ENCODE data around the gene HERC2.
"Not testable (repeated sequence)": the region's sequence is repeated elsewhere in the genome, so short reads cannot be mapped to it uniquely, and the experiment has no call there.

The HERC2 gene, protein sequence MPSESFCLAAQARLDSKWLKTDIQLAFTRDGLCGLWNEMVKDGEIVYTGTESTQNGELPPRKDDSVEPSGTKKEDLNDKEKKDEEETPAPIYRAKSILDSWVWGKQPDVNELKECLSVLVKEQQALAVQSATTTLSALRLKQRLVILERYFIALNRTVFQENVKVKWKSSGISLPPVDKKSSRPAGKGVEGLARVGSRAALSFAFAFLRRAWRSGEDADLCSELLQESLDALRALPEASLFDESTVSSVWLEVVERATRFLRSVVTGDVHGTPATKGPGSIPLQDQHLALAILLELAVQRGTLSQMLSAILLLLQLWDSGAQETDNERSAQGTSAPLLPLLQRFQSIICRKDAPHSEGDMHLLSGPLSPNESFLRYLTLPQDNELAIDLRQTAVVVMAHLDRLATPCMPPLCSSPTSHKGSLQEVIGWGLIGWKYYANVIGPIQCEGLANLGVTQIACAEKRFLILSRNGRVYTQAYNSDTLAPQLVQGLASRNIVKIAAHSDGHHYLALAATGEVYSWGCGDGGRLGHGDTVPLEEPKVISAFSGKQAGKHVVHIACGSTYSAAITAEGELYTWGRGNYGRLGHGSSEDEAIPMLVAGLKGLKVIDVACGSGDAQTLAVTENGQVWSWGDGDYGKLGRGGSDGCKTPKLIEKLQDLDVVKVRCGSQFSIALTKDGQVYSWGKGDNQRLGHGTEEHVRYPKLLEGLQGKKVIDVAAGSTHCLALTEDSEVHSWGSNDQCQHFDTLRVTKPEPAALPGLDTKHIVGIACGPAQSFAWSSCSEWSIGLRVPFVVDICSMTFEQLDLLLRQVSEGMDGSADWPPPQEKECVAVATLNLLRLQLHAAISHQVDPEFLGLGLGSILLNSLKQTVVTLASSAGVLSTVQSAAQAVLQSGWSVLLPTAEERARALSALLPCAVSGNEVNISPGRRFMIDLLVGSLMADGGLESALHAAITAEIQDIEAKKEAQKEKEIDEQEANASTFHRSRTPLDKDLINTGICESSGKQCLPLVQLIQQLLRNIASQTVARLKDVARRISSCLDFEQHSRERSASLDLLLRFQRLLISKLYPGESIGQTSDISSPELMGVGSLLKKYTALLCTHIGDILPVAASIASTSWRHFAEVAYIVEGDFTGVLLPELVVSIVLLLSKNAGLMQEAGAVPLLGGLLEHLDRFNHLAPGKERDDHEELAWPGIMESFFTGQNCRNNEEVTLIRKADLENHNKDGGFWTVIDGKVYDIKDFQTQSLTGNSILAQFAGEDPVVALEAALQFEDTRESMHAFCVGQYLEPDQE (N-terminal part only)

DNA sequence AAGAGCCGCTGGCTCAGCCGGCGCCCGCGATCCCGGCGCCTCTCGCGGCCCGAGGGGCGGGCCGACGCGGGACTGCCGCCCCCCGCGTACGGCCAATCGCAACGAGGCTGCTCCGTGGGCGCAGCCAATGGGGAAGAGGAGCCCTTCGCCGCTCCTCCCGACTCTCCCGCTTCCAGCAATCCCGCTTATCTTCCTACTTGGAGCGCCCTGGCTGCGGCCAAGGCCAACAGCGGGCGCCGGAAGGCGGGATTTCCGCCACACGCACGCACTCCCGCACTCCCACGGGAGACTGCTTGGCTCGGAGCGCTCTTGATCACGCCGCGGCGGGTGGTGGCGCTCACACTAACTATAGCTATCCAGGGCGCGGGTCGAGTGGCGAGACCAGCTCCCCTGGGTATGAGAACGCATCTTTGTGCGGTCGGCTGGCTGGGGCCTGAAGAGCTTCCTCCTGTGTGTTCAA, at the start of gene HERC2:
TSS of gene HERC2 (minus strand) at position 51 of the 460 bp plus-strand sequence. CDS start 746 bp downstream, outside the sequence.
- DNase-seq (ENCODE audit: extremely low read depth, low read depth): not testable (repeated sequence)
- H3K4me3 ChIP-seq (replicated peaks; ENCODE audit: low read depth, low read length): peak within 1 kb of the TSS; percentile 42

DNA sequence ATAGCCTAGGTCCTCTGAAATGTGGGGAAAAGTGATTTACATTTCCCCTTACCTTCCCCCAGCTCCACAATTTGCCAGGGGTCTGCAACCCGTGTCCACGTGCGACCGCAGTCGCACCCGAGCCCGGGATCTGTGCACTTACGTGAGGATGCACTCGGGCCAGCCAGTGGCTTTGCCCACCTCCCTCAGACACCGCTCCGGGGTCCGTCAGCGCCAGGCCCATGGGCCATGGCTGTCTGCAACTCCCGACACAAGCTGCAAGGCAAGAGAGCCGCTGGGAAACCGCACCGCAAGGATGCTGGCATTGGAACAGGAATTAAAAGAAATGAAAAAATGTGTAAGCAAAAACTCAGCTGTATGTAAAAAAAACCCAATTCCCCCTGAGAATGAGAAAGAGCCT, 43.5 kb upstream of the HERC2 start:
- not testable (repeated sequence) for DNase-seq (ENCODE audit: extremely low read depth, low read depth)

DNA sequence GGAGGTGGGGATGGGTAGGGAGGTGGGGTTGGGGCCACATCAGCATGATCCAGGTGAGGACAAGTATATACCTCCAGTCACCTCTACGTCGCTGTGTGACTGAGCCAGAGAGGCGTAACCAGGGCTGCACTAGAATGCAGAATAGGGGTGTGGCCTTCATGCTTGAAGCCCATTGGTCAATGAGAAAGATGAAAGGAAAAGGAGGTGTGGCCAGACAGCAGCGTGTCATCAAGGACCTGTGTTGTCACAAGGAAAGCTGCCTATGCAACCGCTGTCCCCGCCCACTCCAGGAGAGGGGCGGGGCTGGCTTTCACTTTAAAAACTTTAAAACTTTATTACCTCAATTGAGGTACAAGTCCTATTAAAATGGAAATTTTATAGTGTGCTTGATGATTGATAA, 36.0 kb upstream of the HERC2 start, which contains the start of gene GOLGA6L24:
TSS of gene GOLGA6L24 (minus strand) at position 101 of the 400 bp plus-strand sequence. CDS start at position 40, 61 bp downstream.
- DNase-seq (ENCODE audit: extremely low read depth, low read depth): not testable (repeated sequence)

More for the DNA sequence above, 43.5 kb upstream of the HERC2 start:
- H3K4me3 ChIP-seq (replicated peaks; ENCODE audit: low read depth, low read length): not testable (repeated sequence)

DNA sequence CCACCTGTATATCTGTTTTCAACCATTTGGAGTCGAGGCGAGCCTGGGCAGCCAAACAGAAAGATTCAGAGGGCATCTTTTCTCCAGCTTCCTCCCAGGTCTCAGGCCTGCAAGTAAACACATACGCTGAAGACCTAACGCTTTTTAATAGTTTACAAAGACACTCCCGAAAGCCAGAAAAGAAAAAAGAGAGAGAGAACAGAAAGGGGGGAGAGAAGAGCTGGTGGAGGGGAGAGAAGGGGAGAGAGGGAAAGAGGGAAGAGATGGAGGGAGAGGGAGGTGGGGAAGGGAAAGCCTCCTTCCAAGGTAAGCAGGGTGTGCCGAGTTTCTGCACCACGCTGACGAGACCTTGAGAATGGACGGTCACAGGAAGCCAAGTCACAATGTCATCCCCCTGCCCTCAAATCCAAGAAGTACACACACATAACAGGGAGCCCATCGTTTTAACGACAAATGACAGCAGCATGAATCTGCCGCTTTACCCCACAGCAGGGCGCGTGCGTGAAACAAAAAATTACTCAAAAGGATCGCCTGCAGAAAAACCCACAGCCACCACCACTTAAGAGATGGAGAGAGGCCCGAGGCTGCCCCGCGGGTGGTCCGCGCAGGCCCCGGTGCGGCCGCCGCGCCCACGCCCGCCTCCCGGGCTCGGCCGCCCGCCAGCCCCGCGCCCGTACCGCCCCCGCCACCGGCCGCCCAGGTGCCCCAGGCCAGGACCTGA, 461 bp downstream of the HERC2 start:
- DNase-seq (ENCODE audit: extremely low read depth, low read depth): not testable (repeated sequence)
- peak overlapping the region; percentile 42 for H3K4me3 ChIP-seq (replicated peaks; ENCODE audit: low read depth, low read length)

More for the DNA sequence above, 36.0 kb upstream of the HERC2 start, which contains the start of gene GOLGA6L24:
- H3K4me3 ChIP-seq (replicated peaks; ENCODE audit: low read depth, low read length): not testable (repeated sequence)

DNA sequence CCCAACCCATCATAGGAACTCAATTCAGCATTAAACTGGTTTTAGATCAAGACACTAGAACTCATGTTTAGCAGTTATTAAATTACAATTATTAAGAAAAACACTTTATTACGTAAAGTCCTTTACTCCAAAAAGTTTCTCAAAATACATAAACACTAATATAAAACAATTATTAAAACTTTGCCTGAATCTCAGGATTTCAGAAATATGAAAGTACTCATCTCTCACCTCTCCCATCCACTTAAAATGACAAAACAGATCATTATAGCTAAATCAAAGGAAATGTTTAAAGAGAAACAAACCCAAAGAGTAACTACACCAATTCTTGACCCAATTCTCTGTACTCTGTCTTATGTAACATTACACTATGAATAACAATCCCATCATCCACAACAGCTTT, 2.3 kb downstream of the HERC2 start:
- DNase-seq (ENCODE audit: extremely low read depth, low read depth); H3K4me3 ChIP-seq (replicated peaks; ENCODE audit: low read depth, low read length): not testable (repeated sequence)

DNA sequence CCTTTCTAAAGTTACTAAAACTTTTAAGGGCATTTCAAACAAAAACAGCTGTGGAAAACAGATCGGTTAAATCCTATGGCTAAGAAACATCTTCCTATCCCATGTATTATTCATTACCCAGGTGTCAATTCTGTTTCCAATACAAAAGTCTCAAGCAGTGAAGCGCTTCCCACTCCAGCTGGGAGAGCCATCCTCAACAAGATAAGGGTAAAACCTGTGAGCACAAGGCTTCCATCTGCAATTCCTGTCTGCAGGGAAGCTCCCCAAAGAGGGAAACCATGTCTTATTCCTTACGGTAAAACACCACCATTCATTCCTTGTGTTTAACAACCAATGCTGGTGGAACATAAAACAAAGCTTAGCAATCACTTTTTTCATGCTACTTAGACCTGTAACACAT, 3.2 kb downstream of the HERC2 start:
- not testable (repeated sequence) for H3K4me3 ChIP-seq (replicated peaks; ENCODE audit: low read depth, low read length); DNase-seq (ENCODE audit: extremely low read depth, low read depth)

DNA sequence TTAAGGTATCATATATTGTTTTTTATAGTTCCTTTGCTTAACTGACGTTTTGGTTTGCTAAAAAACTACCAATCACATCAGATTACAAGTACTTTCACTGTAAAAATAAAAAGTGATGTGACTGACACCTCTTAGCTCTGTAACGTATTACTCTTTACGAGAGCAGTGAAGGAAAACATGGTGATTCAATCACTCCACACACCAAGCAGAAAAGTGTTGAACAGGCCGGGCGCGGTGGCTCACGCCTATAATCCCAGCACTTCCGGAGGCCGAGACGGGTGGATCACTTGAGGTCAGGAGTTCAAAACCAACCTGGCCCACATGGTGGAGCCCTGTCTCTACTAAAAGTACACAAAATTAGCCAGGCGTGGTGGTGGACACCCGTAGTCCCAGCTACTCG, 3.9 kb downstream of the HERC2 start:
- not testable (repeated sequence) for DNase-seq (ENCODE audit: extremely low read depth, low read depth)

DNA sequence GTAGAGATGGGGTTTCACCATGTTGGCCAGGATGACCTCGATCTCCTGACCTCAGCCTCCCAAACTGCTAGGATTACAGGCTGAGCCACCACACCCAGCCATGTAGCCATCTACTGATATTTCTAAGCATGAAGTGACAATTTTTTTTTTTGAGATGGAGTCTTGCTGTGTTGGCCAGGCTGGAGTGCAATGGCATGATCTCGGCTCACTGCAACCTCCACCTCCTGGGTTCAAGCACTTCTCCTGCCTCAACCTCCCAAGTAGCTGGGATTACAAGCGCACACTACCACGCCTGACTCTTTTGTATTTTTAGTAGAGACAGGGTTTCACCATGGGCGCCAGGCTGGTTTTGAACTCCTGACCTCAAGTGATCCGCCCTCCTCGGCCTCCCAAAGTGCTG, 5.0 kb downstream of the HERC2 start:
- DNase-seq (ENCODE audit: extremely low read depth, low read depth); H3K4me3 ChIP-seq (replicated peaks; ENCODE audit: low read depth, low read length): not testable (repeated sequence)

More for the DNA sequence above, 3.9 kb downstream of the HERC2 start:
- not testable (repeated sequence) for H3K4me3 ChIP-seq (replicated peaks; ENCODE audit: low read depth, low read length)

DNA sequence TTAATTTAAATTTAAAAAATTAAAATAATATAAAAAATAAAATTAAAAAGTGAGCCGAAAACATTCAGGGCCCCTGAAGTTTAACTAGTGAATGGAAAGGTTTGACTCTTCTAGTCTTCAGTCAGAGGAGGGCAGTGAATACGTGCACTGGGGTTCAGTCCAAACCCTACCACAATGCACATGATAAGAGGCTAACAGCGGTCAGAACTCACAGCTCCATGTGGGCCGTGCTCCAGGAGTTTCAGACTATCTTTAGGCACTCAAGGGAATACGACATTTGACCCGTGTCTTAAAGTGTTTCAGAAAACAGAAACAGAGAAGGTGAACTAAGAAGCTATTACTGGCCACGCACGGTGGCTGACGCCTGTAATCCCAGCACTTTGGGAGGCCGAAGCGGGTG, 11.5 kb downstream of the HERC2 start:
- not testable (repeated sequence) for DNase-seq (ENCODE audit: extremely low read depth, low read depth); H3K4me3 ChIP-seq (replicated peaks; ENCODE audit: low read depth, low read length)

DNA sequence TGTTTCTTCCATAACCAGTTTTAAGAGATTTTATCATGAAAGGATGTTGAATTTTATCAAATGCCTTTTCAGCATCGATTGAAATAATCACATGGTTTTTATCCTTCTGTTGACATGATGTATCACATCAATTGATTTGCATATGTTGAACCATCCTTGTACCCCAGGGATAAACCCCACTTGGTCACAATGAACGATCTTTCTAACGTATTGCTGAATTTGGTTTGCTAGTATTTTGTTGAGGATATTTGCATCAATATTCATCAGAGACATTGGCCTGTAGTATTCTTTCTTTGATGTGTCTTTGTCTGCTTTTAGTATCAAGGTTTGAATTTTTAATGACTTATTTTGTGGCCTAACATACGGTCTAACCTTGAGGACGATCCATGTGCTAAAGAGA, 13.3 kb downstream of the HERC2 start:
- DNase-seq (ENCODE audit: extremely low read depth, low read depth); H3K4me3 ChIP-seq (replicated peaks; ENCODE audit: low read depth, low read length): not testable (repeated sequence)

DNA sequence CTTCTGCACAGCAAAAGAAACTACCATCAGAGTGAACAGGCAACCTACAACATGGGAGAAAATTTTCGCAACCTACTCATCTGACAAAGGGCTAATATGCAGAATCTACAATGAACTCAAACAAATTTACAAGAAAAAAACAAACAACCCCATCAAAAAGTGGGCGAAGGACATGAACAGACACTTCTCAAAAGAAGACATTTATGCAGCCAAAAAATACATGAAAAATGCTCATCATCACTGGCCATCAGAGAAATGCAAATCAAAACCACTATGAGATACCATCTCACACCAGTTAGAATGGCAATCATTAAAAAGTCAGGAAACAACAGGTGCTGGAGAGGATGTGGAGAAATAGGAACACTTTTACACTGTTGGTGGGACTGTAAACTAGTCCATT, 16.3 kb downstream of the HERC2 start:
- H3K4me3 ChIP-seq (replicated peaks; ENCODE audit: low read depth, low read length); DNase-seq (ENCODE audit: extremely low read depth, low read depth): not testable (repeated sequence)

DNA sequence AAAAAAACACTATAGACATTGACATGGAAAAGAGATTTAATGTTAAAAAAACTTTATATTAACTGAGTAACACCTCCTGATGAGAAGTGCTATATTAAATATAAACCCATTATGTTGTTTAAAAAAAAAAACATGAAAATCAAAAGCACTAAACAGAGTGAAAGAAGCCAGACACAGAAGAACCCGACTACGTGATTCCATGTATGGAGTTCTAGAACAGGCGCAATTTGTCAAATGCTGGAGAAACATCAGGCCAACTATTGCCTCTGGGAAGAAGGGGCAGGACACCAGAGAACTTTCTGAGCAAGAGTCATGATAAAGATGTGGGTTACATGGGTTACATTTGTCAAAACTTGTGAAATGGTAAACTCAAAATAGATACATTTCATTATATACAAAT, 24.5 kb downstream of the HERC2 start:
- H3K4me3 ChIP-seq (replicated peaks; ENCODE audit: low read depth, low read length); DNase-seq (ENCODE audit: extremely low read depth, low read depth): not testable (repeated sequence)

DNA sequence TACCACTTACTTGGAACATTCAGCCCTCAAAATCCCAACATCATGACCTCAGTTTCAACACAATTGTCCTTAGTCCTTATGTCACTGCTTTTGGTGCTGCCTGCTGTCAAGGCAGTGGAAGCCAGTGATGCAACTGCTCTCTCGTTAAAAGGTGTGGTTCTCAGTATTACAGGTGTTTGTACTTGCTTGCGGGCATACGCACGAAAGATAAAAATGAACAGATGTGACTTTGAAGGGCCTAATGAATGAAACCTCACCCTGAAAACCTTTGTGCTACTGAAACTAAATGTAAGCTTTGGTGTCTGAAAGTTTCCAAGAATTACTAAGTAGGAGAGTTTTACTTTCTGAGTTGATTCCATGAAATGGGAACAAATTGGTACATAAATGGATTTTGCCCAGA, 25.2 kb downstream of the HERC2 start:
- not testable (repeated sequence) for H3K4me3 ChIP-seq (replicated peaks; ENCODE audit: low read depth, low read length); DNase-seq (ENCODE audit: extremely low read depth, low read depth)

DNA sequence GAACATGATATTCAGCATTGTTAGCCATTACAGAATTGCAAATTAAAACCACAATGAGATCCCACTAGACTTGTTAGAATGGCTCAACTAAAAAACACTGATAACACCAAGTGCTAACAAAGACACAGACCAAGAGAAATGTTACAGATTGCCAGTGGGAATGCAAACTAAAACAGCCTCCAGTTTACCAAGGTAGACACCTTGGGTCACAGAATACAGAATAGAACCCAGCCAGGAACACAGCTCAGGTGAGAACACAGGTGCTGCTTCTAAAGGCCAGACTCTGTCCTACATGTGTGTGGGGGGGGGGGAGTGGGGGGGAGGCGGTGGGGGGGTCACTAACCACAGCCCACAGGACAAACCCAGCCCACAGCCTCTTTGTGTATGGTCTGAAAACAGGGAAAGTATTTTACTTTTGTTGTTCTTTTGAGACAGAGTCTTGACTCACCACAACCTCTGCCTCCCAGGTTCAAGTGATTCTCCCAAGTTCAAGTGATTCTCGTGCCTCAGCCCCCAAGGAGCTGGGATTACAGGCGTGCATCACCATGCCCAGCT, 26.9 kb downstream of the HERC2 start:
- not testable (repeated sequence) for H3K4me3 ChIP-seq (replicated peaks; ENCODE audit: low read depth, low read length); DNase-seq (ENCODE audit: extremely low read depth, low read depth)

DNA sequence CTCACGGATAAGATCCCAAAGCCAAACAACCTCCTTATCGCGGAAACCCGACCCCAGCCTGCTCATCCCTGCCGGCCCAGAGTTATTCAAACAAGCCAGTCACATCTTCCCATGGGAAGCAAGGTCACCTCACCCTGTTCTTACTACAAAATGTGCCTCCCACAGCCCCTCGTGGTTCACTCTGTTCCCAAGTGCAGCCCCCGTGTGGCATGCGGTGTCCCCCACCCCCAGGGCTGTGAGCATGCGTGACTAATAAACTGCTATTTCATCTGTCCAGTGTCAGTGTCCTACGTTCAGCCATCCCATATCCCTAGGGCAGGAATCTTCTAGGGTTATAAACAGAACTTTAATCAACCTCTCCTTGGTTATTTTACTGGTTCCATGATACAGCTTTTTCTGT, 27.4 kb downstream of the HERC2 start:
- H3K4me3 ChIP-seq (replicated peaks; ENCODE audit: low read depth, low read length); DNase-seq (ENCODE audit: extremely low read depth, low read depth): not testable (repeated sequence)

Data from HFF-Myc (cell line).